Activated T-cell treated with anti-CD3 and anti-CD28 coated beads for 24 hours (primary cell): ENCODE data around the gene PSD.

Source experiments
- DNase-seq: peaks from one replicate; pipeline ENCODE4 v3.0.0-alpha.2; 2020; ENCODE audit warnings: low read depth

PSD gene

GRCh38 chr10:102419269-102420180, 940 bp upstream of the PSD start:
- DNase-seq: no peak

DNA sequence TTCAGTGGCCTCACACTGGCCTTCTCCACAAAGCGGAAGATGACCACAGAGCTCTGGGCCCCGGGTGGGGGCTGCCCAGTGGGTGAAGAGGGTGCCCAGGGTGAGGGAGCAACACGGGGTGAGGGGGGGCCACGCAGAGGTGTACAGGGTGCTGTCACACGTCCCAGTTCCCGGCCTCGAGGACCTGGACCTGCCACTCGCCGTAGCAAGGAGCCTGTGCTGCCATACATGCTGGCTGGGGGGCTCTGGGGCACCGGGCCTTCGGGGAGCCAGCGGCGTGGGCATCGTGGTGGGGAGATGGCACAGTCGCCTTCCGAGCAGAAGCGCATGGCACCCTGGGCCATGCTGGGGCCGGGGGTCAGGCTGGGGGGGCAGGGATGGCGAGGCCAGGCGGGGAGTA, 1.9 kb downstream of the PSD start:
- no peak for DNase-seq

DNA sequence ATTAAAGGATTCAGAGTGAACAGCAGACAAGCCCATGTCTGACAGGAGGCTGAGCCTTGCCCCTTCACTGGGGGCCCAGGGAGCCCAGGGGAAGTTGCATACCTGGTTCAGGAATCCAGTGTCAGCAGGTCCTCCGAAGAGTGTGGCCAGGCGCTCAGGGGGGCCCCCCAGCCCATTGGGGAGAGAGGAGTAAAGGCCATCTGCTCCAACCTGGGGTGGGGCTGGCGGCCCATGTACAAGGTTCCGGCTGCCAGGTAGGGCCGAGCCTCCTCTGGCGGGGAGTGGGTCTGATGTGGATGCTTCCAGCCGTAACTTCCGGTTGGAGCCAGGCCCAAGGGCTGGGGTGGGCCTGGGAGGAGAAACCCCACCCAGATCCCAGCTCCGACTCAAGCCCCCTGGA, 2.3 kb downstream of the PSD start:
- no peak for DNase-seq

- no peak for DNase-seq
These were observed 3.8 kb downstream of the PSD start for GRCh38 chr10:102414749-102415148.

- DNase-seq: no peak
These were observed 4.6 kb downstream of the PSD start for GRCh38 chr10:102413806-102414561.

DNA sequence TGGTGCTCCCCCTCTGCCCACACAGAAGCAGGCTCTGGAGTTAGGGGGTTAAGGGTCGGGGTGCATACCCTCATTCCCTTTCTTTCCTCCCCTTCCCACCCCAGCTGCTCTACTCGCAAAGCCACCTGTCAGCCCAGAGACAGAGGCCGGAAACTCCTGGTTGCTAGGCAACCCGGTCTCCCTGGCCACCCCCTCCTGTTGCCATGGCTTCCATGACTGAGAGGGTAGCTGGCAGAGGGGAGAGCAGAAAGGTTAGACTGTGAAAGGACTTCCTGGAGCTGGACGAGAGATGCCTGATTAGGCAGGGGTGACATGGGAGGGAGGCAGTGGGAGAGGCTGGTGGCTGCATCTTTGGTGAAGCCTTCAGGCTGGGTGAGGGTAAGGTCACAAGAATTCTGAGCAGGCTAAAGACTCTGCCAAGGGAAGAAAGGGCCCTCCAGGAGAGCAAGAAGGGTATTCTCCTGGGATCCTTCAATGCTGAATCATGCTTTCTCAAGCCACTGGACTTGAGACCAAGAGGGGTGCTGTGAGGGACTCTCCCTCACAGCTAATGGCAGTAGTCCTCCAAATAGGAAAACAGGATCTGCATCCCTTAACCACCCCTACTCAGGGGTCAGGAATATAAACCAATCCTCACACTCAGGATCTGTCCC, 5.4 kb downstream of the PSD start:
- no peak for DNase-seq

DNA sequence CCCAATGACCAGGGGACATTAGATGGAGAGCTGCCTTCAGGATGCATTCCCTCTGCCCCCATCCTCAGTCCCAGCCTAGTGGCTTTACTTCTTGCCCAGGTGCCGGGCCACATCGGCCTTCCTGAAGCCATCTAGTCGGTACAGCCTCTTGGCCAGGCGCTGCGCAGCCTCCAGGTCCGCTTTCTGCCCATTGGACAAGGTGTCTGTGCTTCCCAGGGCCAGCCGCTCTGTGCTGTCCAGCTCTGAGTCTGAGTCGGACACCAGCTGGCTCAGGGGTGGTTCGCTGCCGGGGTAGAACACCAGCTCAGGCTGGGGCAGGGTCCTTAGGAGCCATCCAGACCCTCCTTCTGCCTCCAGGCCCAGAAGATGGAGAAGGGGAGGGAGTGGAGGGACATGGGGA, 6.3 kb downstream of the PSD start:
- DNase-seq: no peak

DNA sequence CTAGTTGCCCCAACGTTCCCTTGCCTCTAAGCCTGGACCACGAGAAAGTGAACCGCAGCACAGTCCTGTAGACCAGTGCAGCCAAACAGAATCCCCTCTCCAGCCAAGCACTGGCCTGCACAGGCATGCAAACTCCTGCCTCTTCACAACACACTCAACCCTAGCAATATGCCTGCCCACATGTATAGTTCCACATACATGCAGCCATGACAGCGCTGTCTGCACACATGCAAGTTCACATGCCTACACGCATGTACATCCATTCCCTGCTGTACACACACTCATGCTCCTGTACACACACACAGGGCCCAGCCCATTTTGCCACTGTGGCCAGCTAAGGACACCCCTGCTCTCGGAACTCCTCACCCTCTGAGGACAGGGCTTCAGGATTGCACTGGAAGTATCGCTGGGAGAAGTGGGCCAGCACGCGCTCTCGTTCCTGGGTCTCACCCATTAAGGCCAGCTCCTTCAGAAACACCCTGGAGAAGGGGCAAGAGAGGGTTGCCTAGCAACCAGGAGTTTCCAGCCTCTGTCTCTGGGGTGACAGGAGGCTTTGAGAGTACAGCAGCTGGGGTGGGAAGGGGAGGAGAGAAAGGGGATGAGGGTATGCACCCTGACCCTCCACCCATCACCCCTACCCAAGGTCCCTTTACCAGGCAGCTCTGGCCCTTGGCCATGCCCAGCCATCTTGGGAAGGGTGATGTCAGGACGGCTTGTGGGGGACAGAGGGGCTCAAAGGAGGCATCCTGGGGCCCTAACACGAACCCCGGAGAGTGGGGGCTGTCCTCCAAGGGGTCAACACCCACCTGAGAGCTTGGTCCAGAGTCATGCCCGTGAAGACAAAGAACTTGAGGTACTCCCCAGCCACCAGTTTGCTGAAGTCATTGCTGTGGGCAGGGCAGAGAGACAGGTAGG, 7.0 kb downstream of the PSD start:
- DNase-seq: no peak

DNA sequence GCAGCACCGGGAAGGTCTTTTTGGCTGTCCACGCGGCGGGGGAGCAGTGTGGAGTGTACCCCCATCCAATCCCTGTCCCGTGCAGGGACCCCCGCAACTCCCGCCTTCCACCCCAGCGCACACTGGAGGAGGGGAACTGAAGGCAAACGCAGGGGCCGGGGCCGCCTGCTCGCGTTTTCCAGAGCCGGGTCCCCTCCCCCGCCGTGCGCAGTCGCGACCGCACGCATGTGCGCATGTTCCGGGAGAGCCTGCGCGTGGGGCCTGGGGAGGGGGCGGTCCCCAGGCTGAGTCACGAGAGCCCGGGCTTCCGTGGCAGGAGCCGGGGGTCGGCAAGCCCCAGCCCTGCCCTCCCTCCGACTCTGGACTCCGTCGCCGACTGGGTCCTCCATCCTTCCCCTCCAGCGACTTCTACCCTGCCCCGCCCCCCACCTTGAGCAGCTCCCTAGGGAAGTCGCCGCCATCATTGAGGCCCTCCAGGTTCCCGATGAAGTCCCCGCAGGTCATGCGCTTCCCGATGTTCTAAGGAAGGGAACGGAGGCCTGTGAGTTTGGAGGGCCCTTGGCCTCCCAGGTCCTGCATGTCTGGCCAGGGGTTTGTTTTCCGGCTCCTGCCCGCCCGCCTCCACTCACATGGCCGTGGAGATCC, 8.0 kb downstream of the PSD start:
- DNase-seq: peak; percentile 56

DNA sequence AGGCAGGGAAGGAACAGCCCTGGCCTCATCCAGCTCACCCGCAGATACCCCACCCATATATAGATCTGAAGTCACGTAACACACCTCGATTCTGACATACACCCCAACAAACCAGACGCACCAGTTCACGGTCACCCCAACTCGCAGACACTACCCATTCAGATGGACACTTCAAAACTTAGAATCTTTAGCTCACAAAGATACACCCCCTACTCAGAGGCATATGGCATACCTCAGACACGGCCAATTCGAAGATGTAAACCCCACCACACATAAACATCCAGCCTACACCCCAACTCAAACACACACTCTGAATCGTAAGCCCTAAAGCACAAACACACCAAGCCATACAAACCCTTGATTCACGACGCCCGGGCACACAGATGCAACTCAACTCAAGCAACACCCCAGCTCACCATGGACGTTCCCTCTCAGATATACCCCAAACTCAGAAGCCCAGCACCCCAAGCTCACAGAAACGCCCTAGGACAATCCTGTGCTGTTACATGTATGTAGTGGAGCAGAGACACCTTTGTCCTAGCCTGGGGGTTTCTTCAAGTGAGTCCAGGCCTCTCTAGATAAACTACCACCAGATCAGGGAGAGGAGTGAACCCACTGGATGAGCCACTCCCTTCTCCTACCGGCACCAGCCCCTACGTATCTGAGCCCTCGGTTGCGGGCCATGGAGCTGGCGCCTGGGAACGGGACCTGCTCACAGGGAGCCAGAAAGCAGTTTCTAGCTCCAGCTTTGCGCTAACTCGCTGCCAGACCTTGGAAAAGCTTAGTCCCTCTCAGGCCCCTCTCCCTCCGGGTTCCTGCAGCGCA, 8.8 kb downstream of the PSD start:
- no peak for DNase-seq

DNA sequence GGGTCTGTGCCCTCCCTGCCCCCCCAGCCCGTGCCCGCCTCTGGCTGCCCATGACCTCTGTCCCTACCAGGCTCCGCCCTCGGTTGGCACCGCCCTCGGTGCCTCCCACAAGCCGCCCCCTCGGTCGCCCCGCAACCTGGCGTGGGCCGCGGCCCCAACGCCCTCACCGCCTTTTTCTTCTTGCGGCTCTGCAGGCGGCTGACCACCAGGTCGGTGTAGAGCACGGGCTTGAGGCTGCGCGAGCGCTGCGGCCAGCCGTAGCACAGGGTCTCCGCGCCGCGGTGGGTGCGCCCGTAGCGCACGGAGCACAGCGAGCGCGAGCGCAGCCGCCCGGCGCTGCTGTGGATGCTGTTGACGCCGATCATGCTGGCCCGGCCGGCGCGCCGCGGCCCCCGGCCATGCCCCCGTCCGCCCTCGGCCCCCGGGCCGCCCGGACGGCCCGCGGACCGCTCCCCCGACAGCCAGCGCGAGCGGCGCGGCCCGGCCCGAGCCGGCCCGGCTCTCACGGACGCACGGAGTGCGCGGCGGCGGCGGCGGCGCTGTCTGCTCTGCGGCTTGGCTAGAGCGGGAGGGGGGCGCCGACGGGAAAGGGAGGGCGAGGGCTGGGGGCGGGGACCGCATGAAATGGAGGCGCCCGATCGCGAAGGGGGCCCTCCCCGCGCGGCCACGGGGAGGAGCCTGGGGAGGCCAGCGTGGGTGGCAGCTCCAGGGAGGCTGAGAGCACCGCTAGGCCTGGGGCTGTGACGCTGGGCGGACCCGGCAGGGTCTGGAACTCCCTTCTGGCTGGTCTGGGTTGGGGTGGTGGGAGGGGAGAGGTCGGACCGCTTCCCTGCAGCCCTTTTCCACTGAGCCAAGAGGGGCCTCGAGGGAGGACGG, 9.6 kb downstream of the PSD start:
- DNase-seq: peak; percentile 70

GRCh38 chr10:102408131-102408727, 10.4 kb downstream of the PSD start:
- DNase-seq: no peak

DNA sequence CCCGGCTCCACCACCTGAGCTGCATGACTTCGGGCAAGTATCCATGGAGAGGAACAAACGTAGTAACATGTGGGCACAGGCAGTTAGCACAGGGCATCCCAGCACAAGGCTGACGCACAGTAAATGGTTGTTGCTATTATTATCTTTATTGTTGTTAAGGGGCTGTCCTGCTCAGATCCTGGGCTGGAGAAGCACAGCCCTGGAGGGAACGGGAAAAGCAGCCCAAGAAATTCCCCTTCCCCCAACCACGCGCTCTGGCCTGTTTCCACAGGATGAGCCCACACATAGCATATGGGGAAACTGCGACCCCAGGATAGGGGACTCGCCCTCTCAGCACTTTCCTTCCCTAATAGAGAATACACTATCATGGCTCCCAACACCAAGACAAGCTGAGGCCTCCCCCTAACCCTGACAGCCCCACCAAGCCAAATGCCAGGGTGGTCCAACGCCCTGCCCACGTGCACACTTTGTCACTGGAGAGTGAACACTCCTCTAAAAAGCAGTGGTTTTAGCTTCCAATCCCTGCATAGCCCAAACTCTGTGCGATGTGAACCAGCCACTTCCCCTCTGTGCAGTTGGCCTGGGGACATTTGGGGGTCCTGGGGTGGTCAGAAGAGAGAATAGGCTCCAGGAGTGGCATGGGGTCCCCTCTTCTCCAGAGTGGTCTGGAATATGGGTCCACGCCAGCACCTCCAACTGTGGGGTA, 11.0 kb downstream of the PSD start:
- no peak for DNase-seq

GRCh38 chr10:102406815-102407214, 11.8 kb downstream of the PSD start:
- DNase-seq: no peak

DNA sequence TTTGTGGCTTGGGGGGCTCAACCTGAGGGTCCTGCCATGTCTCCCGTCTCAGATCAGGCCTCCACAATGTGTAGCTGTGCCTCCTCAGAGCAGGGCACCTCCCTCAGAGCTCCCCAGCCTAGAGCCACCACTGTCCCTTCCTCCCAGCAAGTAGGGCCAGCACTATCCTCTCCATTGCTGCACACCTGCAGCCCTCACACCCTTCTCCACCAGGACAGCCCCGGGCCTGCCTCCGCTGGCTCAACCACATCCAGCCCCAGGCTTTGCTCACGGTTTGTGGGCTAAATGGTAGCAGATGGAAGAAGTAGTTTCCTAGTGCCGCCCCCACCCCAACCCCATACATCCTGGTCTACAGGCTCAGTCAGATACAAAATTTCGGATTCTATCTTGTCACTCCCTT, 13.0 kb downstream of the PSD start:
- no peak for DNase-seq

- DNase-seq: no peak
These were observed 13.4 kb downstream of the PSD start for GRCh38 chr10:102405108-102405571.

DNA sequence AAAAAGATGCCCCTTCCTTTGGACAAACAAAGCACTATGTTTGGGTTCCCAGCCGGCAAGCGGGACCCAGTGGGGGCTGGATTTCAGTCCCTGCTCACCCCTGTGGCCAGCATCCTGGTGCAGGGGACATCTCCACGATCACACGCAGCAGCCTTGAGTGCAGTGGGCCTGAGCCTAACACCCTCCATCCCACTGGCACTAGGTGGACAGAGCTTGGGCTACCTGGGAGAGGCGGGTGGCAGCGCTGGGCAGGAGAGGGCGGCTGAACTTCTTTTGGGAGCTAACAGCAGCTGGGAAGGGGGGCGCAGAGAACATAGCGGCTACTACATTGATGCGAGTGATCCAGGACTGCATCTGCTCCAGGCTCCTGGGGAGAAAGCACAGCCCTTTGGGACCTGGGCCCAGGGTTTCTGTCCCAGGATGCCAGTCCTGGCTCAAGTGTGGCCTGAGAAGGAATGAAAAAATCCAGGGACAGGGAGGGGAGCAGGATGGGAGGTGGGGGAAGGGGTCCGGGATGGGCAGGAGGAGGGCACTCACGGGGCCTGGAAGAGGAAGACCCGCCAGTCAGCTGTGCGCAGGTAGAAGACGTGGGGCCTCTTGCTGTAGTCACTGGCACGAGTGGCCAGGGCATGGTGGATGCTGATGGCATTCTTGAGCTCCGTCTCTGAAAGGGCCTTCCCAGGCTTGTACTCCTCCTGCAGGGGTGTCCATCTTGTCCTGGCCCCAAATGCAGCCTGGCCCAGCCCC, 14.1 kb downstream of the PSD start:
- no peak for DNase-seq
